Stimulated activated CD4-positive, alpha-beta T cell treated with anti-CD3 and anti-CD28 coated beads, Interleukin-12 subunit alpha, Interleukin-12 subunit beta, amount 100 ng/mL, for 24 hours (primary cell): Measurements from ENCODE around the gene PRICKLE4.
A peak's percentile ranks its signal among the peaks of the same experiment; 100 is the strongest.

ENCODE experiments used
- DNase-seq, 2 experiments: peaks; one replicate each; pipeline ENCODE4 v3.0.0-alpha.2; 2020; ENCODE audit warnings: low read depth in 2 of 2

The PRICKLE4 gene, protein sequence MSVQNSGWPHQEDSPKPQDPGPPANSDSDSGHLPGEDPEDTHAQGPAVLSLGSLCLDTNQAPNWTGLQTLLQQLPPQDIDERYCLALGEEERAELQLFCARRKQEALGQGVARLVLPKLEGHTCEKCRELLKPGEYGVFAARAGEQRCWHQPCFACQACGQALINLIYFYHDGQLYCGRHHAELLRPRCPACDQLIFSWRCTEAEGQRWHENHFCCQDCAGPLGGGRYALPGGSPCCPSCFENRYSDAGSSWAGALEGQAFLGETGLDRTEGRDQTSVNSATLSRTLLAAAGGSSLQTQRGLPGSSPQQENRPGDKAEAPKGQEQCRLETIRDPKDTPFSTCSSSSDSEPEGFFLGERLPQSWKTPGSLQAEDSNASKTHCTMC

DNA sequence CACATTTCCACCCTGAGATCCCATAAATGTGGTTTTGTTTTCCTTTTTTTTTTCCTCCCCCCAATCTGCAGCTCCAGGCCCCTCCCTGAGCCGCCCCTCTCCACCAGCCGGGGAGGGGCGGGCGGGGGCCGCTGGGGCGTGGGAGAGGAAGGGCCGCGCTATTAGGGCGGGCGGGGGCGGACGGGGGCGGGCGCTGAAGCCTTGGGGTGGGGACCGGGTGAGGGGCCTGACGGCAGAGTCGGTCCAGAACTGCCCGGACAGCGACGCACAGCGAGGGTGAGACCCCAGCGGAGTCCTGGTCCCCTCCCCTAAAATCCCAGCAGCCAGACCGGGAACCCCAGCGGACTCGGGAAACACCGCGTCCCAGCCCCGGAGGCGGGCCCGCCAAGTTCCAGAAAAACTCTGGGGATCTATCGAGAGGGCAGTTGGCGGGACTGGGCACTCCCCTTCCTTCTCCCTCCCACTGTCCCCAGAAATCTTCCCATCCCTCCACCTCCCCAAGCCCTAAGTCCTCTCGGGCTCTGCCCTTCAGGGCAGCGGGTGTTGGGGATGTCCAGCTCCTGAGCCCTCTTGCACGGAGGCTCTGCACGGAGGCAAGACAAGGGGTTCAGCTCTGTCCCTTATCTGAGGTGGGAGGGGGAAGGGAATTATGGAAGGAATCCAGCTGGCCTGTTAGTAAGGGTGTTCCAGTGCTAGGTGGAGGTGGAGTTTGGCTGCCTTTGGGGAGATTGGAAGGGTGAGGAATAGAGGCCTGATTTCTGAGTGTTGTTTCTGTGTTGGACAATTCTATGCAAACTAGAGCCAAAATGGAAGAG lies at the start of gene PRICKLE4:
Gene PRICKLE4 (plus strand): TSS at position 232 of the 815 bp plus-strand sequence. CDS start 2,692 bp downstream, outside the sequence.
- no peak for DNase-seq

DNA sequence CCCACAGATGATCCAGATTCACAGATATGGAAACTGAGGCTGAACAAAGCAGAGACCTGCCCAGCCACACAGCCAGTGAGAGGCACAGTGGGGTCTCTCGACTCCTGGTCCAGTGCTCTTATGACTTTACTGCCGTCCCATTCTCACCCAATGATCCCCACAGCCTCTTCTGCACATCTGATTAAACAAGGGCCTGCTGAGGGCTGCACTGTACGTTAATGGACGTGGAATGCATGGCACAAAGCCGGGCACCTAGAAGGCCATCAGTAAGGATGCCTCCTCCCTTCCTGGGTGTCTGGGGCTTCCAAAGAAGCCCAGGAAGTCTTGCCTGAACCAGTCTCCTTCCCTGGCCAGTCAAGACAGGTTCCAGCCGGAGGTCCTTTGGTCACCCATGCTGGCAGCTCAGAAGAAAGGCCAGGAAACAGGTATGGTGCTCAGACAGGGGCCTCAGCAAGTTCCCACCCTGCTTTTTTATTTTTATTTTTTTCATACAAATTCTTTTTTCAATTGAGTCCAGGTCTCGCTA lies 49.0 kb upstream of the PRICKLE4 start:
- DNase-seq: no peak

DNA sequence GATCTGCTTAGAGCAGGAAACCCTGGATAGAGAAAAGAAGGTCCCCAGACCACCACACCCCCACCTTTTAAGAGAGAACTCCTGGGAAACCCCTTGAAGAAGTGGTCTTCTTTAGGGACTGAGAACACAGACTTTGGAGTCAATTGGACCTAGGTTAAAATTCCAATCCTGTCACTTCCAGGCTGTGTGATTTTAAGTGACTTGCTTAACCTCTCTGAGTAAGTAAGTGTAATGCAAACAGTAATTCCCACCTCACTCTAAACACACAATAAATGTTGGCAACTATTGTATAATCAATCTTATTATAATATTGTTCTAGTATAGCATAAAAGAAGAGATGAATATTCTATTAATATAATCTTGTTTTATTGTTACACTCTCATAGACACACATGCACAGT lies 48.4 kb upstream of the PRICKLE4 start:
- no peak for DNase-seq

DNA sequence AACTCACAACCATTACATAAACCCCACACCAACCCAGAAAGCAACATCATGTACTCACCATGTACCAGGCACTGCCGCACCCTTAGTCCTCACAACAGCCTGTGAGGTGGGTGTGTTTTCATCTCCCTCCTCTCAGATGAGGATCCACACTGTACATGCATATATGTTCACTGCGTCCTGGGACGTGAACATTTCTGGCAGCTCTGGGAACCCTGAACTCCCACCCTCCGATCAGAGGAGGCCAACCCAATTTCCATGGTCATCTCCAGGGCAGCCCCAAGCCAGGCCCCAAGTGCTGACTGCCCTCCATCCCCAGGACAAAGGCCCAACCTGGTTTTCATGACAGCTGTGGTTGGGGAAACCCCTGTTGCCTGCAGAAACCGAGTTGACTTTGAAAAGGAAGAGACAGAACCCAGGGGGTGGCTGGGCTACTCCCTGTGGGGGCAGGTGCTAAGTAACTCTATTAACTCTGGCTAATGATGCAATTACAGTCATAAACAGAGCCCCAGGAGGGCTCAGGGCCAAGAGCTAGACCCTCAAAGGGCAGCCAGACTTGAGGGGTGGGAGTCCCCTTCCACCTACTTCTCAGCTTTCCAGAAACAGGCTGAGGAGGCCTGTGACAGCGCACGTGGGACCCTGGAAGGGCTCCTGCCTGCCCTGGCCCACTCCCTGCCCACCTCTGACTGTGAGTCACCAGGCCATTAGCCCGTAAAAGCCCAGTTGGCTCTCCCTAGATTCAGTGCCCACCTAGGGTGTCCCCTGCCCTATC lies 47.8 kb upstream of the PRICKLE4 start:
- DNase-seq: peak; percentile 21 to 40

DNA sequence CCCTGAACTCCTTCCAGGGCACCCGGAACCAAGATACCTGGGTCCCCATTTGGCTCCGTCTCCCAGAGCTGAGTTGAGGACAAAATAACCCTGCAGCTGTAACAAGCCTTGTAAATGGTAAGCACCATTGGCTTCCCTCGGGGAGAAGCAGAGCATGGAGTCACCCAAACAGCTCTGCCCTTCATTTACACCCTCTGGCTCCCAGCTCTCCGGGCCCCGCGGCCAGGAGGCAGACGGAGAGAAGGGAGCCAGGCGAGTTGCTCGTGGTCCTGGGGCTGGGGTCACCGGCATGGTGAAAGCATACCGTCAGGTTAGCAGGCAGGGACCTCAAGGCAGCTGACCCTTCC lies 47.2 kb upstream of the PRICKLE4 start:
- no peak for DNase-seq

DNA sequence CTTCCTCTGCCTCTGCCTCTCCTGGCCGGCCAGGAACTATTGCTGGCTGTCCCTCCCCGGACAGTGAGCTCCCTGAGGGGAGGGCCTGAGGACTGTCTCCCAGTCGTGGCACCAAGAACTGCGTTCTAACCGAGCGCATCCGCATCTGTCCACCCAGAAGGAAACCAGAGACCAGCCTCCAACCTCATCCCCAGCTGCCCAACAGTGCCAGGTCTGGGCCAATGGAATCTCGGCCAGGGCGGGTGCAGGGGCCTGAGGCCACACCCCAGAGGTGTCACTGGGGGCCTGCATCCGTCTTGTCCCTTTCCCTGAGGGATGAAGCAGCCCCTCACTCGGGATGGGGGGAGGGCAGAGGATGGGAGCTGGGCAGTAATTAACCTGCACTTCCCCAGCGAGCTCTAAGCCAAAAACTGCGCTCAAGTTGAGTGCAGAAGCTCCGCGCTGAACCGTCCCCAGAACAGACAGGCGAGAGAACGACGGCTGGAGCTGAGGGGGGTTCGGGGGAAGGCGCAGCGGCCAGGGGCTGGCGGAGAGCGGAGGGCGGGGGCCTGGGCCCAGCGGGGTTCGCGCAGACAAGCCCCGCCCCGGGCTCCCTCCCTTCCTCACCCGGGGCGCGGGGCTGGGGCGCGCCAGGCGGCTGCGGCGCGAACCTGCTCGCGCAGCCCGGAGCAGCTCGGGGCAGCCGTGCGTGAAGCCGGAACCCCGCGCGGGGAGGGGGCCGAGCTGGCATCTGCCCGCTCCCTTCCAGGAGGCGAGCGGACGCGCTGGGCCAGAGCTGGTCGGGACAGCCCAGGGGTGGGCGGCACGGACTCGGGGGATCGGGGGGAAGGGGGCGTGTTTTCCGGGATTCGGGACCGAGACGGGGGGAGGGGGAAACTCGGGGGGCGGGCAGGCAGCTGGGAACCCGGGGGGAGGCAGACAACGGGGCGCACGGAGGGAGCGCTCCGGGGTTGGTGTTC lies 46.6 kb upstream of the PRICKLE4 start:
- peak; percentile 7 to 38 for DNase-seq

DNA sequence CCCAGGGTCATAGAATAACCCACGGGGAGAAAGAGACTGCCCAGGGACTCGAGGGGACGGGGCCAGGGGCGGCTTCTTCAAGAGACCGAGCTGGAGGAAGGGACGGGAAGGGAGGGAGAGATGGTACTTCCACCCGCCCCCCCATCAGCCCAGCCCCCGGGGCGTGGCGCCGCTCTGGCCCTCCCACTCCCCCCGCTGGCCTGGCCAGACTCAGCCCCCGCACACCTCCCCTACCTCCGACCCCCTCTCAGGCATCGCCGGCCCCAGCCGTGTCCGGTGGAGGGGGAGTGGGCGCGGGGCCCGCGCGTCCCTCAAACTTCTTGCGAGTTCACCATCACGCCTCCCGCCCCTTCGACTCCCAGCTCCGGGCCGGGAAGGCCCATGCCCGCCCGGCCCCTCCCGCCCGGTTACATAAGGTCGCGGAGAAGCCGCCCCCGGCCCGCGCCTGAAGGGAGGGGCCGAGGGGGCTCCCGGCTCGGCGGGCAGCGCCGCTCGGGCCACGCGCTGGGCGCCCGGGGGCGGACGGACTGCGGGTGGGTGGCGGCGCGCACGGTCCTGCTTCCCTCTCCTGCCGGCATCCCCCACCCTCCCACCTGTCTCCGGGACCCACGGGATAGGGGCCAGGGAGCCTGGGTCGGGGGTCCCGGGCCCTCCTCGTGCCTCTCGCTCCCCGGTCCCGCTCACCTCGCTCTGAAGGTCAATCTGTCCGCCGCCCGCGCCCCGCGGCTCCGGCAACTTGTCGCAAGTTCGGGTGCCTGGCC lies 45.7 kb upstream of the PRICKLE4 start:
- peak; percentile 41 to 58 for DNase-seq

DNA sequence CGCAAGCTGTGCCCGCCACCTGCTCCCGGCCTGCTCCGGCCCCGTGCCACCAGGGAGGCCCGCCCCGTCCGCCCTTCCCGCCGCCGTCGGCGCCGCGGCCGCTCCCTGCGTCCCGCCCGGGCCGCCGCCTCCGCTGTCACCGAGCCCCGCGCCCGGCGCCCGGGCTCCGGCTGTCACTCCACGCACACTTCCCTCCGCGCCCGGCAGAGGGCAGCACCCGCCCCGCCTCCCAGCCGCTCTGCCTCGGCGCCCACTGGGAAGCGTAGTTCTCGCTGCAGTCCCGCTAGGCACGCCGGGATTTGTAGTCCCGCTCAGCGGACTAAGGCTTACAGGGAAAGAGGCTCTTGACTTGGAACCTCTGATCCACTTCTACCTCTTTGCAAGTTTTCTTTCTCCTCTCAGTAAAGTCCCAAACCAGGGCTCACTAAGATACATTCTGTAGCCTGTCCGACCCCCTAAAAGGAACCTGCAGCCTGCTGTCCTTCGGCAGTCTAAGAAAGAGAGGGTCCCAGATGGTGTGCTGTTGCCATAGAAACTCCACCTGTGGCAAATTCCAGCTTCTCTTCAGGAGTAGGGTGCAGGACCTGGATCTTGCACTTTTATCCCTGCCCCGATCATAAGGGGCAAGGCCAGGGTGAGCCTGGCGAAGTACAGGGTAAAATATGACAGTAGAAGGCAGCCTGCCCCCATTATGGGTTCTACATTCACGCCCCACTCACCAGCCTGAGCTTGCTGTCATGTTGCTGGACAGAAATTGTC lies 45.0 kb upstream of the PRICKLE4 start, which contains the start of gene TFEB:
Gene TFEB (minus strand): TSS at position 182 of the 759 bp plus-strand sequence. CDS start 44,395 bp downstream, outside the sequence.
- peak; percentile 85 to 90 for DNase-seq

DNA sequence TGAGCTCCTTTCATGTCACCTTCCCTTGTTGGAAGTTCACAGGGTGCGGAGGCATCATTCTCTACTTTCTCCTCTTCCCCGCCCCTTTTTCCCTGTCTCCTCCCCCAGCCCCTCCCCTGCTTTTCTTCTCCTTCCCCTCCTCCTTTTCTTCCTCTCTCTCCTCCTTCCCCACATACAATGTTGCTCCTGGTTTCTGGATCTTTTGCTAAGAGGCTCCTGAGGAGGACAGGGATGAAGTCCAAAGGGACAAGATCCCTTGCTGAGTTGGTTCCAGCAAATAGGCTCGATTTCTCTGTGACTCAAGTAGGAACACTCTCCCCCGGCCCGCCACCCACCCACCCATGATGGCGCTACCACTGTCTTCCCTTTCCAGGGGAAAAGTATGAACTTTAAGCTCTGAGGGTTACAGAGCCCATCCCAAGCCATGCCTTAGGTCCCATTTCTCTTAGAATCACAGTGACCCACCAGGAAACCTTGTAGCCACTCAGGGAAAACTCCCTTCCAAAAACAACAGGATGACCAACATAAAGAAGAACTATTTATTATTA lies 44.3 kb upstream of the PRICKLE4 start:
- DNase-seq: no peak

DNA sequence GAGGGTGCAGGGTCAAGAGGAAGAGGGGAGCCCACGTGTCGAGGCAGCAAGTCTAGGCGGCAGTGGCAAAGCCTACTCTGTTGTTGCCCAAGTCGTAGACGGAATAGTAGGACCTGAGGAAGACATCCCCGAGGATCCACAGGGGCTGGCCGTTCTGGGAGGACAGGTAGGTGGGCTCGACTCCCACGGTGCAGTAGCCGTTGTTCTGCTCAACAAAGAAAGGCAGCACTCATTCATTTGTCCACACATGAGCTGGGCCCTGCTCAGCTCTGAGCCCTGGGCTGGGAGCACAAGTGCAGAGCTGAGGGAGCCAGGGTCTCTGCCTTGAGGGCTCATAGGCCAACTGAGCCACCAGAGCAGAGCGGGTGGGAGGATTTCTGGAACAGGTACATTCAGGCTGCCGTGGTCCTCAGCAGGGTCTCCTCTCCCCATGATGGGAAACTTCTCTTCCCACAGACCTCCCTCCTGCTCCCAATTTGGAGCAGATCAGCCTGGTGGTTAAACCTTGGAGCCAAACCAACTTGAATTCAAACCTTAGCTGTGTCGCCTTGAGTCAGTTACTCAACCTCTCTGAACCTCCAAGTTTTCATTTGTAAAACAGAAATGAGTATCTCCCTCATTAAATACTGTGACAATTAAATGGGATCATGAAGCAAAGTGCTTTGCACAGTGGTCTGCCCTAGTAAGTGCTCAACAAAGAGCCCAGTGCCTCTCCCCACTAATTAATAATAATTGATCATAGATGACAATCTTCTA lies 43.6 kb upstream of the PRICKLE4 start:
- DNase-seq: no peak

DNA sequence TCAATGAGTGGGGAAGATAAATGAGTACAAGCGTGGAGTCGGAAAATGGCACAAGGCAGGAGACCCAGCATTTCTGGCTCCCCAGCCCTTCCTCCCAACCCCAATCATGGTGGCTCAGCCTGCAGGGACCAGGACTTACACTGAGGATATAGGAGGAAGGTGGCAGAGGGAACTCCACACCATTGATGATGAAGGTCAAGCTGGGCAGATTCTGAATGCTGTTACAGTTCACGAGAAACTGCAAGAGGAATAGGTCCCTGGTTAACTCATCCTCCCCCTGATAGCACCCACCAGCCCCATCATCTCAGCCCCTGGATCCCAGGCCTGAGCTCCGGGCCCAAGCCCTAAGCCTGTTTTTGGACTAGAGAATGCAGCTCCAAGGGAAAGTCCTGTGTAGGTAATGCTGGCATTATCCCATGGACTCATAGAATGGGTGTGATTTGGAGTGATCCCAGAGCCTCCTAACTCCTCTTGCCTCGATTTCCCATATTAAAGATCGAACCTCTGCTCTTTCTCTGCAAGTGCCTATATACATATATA lies 42.9 kb upstream of the PRICKLE4 start:
- DNase-seq: no peak

DNA sequence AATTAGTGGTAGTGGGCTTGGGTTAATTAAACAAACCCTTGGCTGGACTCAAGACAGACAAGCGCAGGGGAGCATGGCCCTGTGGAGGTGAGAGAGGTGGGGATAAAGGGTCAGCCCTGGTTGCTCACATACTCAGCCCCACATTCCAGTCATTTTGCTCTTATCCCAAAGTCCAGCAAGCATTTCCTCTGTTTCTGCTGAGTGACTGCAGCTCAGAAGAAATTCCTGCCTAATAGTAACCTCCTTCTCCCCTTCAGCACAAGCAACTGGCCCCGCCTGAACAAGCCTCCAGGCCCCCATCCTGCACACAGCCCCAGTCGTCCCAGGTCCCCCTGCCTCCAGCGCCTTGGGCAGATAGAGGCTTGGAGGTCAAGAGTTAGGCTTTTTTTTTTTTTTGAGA lies 41.5 kb upstream of the PRICKLE4 start:
- no peak for DNase-seq

DNA sequence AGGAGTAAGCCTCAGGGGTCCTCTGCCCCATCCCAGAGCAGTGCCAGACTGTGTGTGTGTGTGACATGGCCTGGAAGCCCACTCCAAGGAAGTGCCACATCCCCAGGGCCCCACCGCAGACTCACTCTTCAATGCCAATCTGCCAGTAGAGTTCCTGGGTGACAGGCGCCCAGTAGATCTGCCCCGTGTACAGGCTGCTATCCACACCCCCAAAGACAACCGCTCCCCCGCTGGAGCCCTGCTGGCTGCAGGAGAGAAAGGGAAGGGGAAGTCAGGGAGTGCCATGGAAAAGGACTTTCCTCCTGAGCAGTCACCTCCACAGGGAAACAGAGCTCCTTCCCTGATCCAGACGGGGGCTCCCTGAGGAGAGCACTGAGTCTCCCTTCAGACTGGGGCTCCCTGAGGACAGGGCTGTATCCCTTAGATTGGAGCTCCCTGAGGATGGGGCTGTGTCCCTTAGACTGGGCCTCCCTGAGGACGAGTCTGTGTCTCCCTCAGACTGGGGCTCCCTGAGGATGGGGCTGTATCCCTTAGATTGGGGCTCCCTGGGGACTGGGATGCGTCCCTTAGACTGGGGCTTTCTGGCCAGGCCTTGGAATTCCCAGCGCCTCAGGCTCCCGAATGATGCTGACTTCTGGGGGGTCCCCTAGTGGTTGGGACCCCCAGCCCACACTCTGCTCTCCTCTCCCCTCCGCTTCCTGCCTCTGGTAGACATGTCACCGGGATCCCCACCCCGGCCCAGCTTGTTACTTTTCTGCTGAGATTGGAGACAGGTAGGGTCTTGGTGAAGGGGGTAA lies 40.0 kb upstream of the PRICKLE4 start:
- no peak for DNase-seq

DNA sequence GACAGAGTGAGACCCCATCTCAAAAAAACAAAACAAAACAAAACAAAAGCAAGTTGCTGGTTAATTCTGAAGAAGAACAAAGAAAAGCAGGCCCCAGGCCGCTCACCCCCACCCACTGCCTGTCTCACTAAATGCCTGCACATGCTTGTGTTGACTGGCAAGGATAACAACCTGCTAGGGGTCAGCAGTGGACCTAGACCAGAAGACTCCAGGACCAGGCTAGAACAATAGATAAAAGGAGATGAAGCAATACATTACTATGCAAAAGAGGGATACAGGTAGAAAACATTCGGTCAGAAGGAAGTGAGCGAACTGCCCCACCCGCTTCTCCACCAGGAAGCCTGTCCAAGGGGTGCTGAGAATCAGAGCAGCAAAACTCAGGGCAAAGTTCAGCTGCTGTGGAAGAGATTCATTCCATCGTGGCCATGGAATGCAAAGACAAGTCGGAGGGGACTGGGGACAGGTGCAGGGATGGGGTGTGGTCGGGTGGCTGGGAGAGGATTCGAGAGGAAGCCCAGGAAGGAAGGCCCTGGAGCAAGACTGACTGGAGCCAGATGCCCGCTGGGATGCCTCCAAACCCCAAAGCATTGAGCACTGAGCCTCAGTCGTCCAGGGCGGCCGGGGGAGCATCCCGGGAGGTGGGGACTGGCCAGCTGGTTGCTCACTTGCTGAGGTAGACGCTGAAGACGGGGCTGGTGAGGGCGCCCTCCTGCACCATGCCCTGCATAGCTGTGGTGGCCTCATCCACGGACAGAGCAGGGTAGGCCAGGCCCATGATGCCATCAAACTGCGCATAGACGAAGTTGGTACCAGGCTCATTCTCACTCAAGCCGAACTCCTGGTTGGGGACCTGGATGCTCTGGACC lies 38.7 kb upstream of the PRICKLE4 start:
- no peak for DNase-seq

DNA sequence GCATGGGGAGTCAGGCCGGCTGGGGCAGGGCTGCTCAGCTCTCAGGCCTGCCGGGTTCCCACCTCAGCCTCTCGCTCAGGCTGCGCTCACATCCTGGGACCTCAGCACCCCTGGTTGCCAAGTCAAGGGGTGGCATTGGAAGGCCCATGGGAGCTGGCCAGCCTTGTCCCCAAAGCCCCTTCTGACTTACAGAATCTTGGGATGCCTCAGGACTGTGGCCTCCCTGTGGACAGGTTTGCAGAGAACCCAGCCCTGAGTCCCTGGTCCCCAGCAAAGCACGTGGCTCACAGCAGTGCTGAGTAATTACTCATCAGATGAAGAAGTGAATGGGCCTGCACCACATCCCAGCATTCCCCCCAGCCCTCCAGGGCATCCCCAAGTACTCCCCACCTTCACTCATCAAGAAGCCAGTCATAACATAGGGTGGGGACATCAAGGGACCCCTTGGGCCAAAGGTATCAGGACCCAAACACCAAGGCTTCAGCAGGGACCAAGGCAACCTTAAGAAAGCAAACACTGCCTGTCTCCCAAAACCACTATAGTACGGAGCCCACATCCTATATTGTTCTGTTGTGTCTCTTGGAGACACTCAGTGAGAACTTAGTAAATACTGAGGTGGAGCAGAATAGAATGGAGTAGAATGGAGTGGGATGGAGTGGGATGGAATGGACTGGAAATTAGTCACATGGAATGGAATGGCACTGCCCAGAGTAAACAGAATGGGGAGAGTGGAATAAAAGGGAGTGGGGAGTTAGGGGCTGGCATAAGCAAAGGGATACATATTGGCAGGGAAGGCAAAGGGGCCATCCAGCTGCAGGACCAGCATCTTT lies 37.0 kb upstream of the PRICKLE4 start:
- DNase-seq: no peak
